HepG2 (cell line): ENCODE data around the gene INAFM2. TPM values are rescaled to one million over a fixed set of nuclear protein-coding genes. Genes with fewer than 3 reads are reported as not detected.

Experiments used
- CHD4 ChIP-seq: fragments of 200-600 bp; sonication (generic); IDR thresholded peaks from 2 replicates; pipeline ENCODE4 v1.7.0; 2017; ENCODE audit warnings: mild to moderate bottlenecking, low read length, borderline replicate concordance
- HES4 ChIP-seq: sonication (generic); formaldehyde crosslinking; IDR thresholded peaks from 2 replicates; pipeline ENCODE4 v1.9.0; 2021; ENCODE audit warnings: mild to moderate bottlenecking, missing genetic modification reagents, borderline replicate concordance
- MTA1 ChIP-seq: sonication (generic); formaldehyde crosslinking; IDR thresholded peaks from 2 replicates; pipeline ENCODE4 v1.4.0; 2020; ENCODE audit warnings: missing genetic modification reagents, mild to moderate bottlenecking, borderline replicate concordance
- NCOA5 ChIP-seq: sonication (generic); formaldehyde crosslinking; IDR thresholded peaks from 2 replicates; pipeline ENCODE4 v1.4.0; 2020; ENCODE audit warnings: missing genetic modification reagents
- NFIB ChIP-seq: sonication (generic); formaldehyde crosslinking; IDR thresholded peaks from 2 replicates; pipeline ENCODE4 v1.9.0; 2021; ENCODE audit warnings: missing genetic modification reagents, mild to moderate bottlenecking, borderline replicate concordance
- SIN3B ChIP-seq: fragments of 150-350 bp; IDR thresholded peaks from 2 replicates; pipeline ENCODE4 v1.6.1; 2014; ENCODE audit warnings: low read length
- ZBTB21 ChIP-seq: sonication (generic); formaldehyde crosslinking; IDR thresholded peaks from 2 replicates; pipeline ENCODE4 v1.4.0; 2020; ENCODE audit warnings: missing genetic modification reagents
- ZFP82 ChIP-seq: sonication (generic); formaldehyde crosslinking; IDR thresholded peaks from 2 replicates; pipeline ENCODE4 v1.5.1; 2020; ENCODE audit warnings: mild to moderate bottlenecking, missing genetic modification reagents, borderline replicate concordance
- ZFY ChIP-seq: sonication (generic); formaldehyde crosslinking; IDR thresholded peaks from 2 replicates; pipeline ENCODE4 v1.4.0; 2020; ENCODE audit warnings: missing genetic modification reagents
- ZNF383 ChIP-seq: sonication (generic); formaldehyde crosslinking; IDR thresholded peaks from 2 replicates; pipeline ENCODE4 v1.4.0; 2020; ENCODE audit warnings: missing genetic modification reagents, mild to moderate bottlenecking, borderline replicate concordance
- ZNF629 ChIP-seq: sonication (generic); formaldehyde crosslinking; conservative IDR thresholded peaks from 2 replicates; pipeline ENCODE4 v1.5.0; 2020; ENCODE audit warnings: missing genetic modification reagents
- ZNF792 ChIP-seq: IDR thresholded peaks from 2 replicates; pipeline ENCODE4 v1.6.1; 2016
- polyA plus RNA-seq, 8 experiments: library from polyadenylated mRNA; depleted of rRNA in 3 of 8; stranded (reverse) in 7 of 8; unstranded in 1 of 8; fragments of >200 nt; fragmentation: Illumina TruSeq in 4 of 8; extraction: Trizol in 4 of 8; gene quantifications; 2 replicates each; pipeline versions ENCODE4 v1.2.1 to v1.2.3, GENCODE V29; 2011 to 2016; ENCODE audit warnings: low read depth in 4 of 8, missing spikeins in 1 of 8, mixed read lengths in 1 of 8; ENCODE audit not compliant: insufficient read depth in 1 of 8
- total RNA-seq, 5 experiments: library from RNA; depleted of rRNA; stranded (reverse); fragments of >200 nt; fragmentation: Illumina TruSeq; extraction: Trizol; gene quantifications; 2 replicates each; pipeline ENCODE4 v1.2.3, GENCODE V29; 2016; ENCODE audit warnings: low read depth in 1 of 5
- TF ChIP-seq, protein P1 (sequence below): sonication (generic); formaldehyde crosslinking; IDR thresholded peaks from 2 replicates; pipeline ENCODE4 v1.9.0; 2021; ENCODE audit warnings: missing genetic modification reagents, mild to moderate bottlenecking, borderline replicate concordance
- TF ChIP-seq, protein P2 (sequence below): IDR thresholded peaks from 2 replicates; pipeline ENCODE4 v1.6.1; 2012; ENCODE audit warnings: inconsistent platforms
- TF ChIP-seq, protein P3 (sequence below): sonication (generic); formaldehyde crosslinking; IDR thresholded peaks from 2 replicates; pipeline ENCODE4 v1.8.0; 2022; ENCODE audit warnings: mild to moderate bottlenecking, missing genetic modification reagents, moderate library complexity
- TF ChIP-seq, protein P4 (sequence below): IDR thresholded peaks from 2 replicates; pipeline ENCODE4 v1.6.1; 2012; ENCODE audit warnings: low read length, improper control_type of control experiment
- TF ChIP-seq, protein P5 (sequence below): sonication (generic); formaldehyde crosslinking; IDR thresholded peaks from 2 replicates; pipeline ENCODE4 v1.5.0; 2020; ENCODE audit warnings: missing genetic modification reagents

Gene INAFM2
- total and polyA plus RNA-seq, 2 of the 13 experiments (the other 11 are each of a cell fraction or from before 2014, with no cell fraction given), result 5.5 to 6.5 TPM

DNA sequence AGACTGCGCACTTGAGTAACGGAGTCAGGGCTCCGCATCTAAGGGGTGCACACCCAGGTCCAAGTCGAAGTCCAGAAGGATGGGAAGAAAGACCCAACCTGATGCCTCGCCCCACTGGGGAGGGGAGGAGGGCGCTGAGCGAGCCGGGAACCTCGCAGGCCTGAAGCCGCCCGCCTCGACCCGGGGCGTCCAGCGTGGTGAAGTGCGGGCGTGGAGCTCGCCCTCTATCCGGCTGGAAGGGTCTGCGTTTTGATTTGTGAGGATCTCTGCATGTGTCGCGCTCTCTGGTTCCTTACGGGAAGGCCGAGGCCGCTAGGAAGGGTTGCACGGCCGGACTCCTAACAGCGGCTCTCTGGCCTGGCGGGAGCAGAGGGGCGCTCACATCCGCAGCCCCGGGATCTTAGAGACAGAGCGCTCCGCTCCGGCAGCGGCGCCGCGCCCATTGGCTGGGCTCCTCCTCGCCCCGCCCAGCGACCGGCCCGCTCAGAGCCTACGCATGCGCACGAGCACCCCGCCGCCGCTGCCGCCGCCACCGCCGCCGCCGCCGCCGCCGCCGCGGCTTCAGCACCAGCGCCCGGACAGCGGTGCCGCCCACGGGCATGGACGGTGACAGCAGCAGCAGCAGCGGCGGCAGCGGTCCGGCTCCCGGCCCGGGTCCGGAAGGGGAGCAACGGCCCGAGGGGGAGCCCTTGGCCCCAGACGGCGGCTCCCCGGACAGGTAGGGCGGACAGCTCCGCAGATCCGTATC lies 34.4 kb downstream of the INAFM2 start, which contains the start of gene DISP2 (continued):
- TF ChIP-seq, protein P1, sequence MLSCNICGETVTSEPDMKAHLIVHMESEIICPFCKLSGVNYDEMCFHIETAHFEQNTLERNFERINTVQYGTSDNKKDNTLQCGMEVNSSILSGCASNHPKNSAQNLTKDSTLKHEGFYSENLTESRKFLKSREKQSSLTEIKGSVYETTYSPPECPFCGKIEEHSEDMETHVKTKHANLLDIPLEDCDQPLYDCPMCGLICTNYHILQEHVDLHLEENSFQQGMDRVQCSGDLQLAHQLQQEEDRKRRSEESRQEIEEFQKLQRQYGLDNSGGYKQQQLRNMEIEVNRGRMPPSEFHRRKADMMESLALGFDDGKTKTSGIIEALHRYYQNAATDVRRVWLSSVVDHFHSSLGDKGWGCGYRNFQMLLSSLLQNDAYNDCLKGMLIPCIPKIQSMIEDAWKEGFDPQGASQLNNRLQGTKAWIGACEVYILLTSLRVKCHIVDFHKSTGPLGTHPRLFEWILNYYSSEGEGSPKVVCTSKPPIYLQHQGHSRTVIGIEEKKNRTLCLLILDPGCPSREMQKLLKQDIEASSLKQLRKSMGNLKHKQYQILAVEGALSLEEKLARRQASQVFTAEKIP (CRISPR knock-in tag), result no peak
- TF ChIP-seq, protein P2, sequence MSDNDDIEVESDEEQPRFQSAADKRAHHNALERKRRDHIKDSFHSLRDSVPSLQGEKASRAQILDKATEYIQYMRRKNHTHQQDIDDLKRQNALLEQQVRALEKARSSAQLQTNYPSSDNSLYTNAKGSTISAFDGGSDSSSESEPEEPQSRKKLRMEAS, result peak; percentile 64
- TF ChIP-seq, protein P3, sequence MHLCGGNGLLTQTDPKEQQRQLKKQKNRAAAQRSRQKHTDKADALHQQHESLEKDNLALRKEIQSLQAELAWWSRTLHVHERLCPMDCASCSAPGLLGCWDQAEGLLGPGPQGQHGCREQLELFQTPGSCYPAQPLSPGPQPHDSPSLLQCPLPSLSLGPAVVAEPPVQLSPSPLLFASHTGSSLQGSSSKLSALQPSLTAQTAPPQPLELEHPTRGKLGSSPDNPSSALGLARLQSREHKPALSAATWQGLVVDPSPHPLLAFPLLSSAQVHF (CRISPR knock-in tag), result no peak
- TF ChIP-seq NCOA5 (CRISPR knock-in tag) (no peak), ZFP82 (CRISPR knock-in tag) (no peak), ZNF383 (CRISPR knock-in tag) (no peak), SIN3B (no peak), CHD4 (no peak), MTA1 (no peak; the same call in 1 of the 2 replicates), ZNF792 (CRISPR knock-in tag) (no peak), NFIB (CRISPR knock-in tag) (no peak), ZNF629 (CRISPR knock-in tag) (no peak), HES4 (CRISPR knock-in tag) (no peak; the same call in 1 of the 2 replicates), ZBTB21 (CRISPR knock-in tag) (no peak), ZFY (CRISPR knock-in tag) (peak; percentile 64)
- TF ChIP-seq, protein P4, sequence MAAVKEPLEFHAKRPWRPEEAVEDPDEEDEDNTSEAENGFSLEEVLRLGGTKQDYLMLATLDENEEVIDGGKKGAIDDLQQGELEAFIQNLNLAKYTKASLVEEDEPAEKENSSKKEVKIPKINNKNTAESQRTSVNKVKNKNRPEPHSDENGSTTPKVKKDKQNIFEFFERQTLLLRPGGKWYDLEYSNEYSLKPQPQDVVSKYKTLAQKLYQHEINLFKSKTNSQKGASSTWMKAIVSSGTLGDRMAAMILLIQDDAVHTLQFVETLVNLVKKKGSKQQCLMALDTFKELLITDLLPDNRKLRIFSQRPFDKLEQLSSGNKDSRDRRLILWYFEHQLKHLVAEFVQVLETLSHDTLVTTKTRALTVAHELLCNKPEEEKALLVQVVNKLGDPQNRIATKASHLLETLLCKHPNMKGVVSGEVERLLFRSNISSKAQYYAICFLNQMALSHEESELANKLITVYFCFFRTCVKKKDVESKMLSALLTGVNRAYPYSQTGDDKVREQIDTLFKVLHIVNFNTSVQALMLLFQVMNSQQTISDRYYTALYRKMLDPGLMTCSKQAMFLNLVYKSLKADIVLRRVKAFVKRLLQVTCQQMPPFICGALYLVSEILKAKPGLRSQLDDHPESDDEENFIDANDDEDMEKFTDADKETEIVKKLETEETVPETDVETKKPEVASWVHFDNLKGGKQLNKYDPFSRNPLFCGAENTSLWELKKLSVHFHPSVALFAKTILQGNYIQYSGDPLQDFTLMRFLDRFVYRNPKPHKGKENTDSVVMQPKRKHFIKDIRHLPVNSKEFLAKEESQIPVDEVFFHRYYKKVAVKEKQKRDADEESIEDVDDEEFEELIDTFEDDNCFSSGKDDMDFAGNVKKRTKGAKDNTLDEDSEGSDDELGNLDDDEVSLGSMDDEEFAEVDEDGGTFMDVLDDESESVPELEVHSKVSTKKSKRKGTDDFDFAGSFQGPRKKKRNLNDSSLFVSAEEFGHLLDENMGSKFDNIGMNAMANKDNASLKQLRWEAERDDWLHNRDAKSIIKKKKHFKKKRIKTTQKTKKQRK, result no peak
- TF ChIP-seq, protein P5, sequence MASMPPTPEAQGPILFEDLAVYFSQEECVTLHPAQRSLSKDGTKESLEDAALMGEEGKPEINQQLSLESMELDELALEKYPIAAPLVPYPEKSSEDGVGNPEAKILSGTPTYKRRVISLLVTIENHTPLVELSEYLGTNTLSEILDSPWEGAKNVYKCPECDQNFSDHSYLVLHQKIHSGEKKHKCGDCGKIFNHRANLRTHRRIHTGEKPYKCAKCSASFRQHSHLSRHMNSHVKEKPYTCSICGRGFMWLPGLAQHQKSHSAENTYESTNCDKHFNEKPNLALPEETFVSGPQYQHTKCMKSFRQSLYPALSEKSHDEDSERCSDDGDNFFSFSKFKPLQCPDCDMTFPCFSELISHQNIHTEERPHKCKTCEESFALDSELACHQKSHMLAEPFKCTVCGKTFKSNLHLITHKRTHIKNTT (CRISPR knock-in tag), result no peak
